DMS 273 (cell line): ENCODE results near the gene TRIP11.

Source experiments
- DNase-seq: peaks from one replicate; lab custom pipeline; 2025; ENCODE audit not compliant: unreplicated experiment; lab: John Stamatoyannopoulos, UW

TRIP11 gene

GRCh38 chr14:92010644-92011043, 29.2 kb downstream of the TRIP11 start:
- no peak for DNase-seq

GRCh38 chr14:92009604-92010003, 30.3 kb downstream of the TRIP11 start:
- DNase-seq: no peak

DNA sequence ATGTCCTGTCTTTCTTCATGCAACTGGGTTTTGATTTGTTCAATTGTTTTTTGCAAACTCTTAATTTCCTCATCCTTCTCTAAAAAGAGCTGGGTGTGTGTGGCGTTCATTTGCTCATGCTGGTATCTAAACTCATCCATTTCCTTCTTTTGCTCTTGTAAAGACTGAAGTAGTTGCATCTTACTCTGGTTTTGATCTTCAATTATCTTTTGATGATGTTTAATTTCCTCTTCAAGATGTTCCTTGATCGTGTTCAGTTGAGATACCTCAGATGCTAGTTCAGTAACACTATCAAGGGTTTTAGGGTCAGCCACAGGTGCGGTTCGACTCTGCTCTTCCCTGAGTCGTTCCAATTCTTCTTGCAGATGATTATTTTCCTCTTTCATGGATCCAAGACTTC, 34.8 kb downstream of the TRIP11 start:
- DNase-seq: no peak

DNA sequence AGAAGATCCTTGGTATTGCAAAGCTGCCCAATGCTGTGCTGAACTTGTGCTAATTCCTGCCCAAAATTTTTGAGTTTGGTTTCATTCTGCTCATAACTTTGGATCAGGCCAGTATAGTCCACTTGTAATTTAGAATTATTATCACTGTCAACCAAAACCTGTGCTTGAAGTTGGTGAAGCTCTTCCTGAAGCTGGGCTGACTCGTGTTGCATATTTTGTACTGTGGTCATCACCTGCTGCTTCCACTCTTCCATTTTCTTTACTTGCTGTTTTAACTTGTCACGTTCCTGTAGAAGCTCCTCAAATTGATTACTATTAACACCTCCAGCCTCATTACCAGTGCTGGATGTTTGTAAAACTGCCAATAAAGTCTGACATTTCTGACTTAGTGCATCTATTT, 35.8 kb downstream of the TRIP11 start:
- DNase-seq: no peak

DNA sequence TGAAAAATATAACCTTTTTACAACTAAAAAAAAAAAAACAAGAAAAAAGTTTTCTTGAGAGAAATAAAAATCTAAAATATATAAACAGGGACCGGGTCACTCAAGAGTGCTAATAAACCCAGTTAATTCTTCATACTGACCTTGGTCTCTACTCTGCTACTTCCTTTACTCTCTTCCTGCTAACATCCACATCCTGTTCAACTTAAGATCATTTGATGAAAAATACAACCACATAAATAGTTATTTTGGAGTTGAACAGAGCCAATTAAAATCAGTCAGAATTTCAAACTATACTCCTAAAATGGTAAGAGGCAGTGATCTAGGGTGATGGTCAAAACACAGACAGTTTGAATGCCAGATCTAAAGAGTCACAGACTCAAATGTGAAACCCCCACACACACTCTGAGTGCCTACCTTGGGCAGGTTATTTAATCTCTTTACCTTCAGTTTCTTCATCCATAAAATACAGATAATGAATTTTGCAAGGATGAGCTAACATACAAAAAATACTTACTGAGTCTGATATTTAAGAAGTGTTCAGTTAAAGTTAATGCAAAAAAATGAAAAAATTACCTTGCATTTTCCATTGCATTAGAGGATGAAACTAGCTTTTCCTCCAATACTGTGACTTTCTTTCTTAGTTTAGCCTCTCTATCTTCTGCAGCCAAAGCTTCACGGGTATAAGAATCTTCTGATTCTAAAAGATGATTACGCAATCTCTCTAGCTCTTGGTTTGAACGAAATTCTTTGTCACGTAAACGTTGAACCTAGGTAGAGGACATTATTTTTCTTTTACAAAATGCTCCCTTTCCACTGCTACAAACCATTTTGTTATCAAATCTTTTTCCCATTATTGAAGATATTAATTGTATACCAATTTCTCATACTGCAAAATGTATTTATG, 40.9 kb downstream of the TRIP11 start:
- no peak for DNase-seq

DNA sequence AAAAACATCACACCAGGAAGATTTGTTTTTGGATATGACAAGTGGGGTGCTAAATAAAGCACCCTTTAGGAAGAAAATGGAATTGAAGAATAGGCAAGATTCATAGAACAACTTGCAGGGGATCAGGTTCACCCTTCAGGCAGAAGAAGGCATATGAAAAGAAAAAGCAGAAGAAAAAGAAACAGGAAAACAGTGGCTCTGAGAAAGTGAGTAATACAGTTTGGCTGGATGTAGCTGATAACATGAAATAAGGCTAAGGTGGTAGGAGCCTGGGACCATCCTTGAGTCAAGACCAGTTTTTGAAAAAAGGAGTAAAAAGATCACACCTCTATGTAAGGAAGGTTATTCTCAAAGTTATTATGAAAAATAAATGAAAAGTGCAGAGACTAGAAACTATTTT, 42.4 kb downstream of the TRIP11 start:
- no peak for DNase-seq

DNA sequence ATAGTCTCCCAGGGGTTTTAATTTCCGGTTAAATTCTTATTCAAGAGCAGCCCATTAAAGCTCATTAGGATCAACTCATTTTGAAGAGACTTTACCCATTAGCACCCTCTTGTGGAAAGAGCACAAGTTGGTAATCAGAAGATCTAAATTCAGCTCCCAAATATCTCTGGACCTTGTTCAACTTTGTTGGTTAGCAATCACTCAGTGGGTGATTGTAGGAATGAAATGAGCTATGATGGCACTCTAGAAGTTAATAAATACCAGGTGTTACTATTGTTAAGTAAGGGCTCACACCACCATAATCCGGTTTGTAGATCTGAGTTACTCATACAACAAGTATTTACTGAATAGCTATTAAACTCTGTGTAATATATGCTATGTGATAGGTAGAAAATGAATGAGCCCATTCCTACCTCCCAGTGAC, 42.9 kb downstream of the TRIP11 start:
- DNase-seq: peak; percentile 75

DNA sequence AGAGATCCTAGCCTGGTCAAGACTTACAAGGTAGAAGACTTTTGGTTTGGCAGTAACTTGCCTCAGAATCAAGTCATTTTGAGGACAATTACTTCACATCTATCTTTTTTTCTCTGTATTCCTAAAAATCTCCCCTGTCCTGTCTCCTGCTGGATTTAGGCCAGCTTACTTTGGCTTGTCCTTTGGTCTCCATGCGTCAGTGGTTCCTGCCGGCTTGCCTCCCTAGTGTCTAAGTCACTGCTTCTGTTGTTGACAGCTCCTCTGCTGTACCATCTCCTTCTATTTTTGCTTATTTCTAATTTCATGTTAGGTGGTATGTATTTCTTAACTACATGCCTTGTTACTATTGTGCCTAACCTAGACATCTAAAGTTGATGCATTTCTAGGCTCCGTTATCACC, 52.7 kb downstream of the TRIP11 start:
- no peak for DNase-seq

DNA sequence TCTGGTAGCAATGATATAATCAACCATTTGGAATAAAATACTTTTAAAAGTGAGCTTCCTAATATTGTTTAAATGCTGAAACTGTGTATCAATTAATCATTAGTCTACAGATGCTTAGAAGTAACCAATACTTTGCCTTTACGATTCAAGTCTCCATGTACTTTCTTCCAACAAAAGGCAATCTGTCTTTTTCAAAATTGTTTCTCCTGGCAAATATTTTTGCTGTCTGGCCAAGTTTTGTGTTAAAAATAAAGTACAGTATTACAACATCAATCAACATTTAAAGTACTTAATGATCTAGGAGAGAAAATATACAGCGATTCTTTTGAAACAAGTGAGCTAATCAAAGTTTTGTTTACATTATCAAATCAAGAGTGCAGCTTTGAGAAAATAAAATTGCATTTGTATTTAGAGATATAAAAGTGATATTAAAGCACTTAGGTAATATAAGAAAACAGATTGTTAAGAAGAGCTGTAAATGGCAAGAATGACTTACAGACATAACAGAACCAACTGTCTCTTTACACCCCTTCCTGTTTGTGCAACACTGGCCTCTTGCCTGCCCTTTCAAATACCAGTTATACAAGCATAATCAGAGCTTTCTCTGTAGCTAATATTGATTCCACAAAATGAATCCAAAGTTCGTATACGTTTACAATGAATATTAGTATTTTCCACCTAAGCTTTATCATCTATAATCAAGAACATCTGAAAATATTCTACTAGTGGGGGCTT, 54.2 kb downstream of the TRIP11 start:
- no peak for DNase-seq

- no peak for DNase-seq
These were observed 54.9 kb downstream of the TRIP11 start for GRCh38 chr14:91985008-91985407.

GRCh38 chr14:91983588-91983987, 56.3 kb downstream of the TRIP11 start:
- DNase-seq: no peak

DNA sequence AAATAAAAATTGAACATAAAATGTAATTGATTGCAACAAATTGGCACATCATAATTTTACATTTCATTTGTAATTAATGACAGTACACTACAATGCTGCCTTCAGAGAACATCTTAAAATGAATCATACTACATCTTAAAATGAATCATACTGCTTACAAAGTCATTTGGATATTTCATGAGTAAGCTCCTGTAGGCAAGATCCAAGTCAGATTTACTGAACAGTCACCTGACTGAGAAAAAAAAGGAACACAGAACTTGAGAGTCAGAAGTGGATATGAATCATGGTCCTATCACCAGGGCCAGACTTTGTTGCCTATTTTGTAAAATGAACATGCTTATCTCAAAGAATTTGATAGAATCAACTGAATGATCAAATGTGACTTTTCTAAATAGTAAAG, 59.7 kb downstream of the TRIP11 start:
- DNase-seq: no peak

- no peak for DNase-seq
These were observed 62.0 kb downstream of the TRIP11 start for GRCh38 chr14:91977884-91978283.

GRCh38 chr14:91975763-91976162, 64.1 kb downstream of the TRIP11 start:
- no peak for DNase-seq

- DNase-seq: no peak
These were observed 68.6 kb downstream of the TRIP11 start for GRCh38 chr14:91971188-91971778.

DNA sequence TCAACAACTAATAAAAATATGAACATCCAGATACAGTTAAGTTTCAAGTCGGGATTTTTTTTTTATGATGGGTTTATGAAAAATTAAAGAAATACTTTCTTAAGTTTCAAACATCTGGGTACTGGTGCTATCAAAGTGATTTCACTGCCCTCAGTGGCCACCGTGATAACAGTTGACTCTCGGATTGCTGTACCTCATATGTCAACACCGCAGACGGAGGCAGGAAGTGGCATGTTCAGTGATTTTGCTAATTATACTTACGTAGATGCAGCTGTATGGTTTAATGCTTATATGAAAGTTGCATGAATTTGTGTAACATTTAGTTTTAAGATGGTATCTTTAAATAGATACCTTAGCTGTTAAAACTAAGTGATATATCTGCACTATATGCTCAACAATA, 71.6 kb downstream of the TRIP11 start:
- DNase-seq: no peak

DNA sequence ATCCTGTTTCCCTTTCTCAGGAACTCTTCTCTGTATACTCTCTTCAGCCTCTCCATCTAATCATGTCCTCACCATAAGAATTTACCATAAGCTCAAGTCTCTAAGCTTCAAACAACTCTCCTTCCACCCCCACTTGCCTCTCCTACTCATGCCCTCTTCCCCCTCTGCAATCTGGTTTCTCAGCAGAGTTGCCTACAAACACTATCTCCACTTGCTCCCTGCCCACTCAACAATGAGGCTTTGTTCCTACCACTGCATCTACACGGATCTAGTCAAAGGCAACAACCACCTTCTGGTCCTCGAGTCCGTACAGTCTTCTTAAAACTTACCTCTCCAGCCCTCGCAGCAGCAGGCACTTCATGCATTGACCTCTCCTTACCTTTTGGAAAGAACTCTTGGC, 75.1 kb downstream of the TRIP11 start:
- no peak for DNase-seq

DNA sequence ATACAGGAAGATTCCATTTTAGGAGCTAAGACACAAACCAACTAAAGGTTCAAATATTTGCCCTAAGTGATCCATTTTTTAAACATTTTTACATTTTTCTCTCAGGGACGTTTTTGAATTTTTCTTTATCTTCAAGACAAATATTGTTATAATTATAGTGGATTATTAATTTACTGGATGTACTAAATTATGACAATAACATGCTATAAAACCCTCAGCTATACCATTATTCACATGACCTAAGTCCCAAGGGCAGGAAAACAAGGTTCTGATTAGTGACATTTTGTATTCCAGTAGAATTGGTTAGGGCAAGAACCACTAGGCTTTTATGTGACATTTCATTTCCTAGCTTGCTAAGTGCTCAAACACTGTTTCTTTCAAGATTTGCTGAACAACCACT, 75.8 kb downstream of the TRIP11 start:
- no peak for DNase-seq

GRCh38 chr14:91963465-91963864, 76.4 kb downstream of the TRIP11 start:
- DNase-seq: no peak

DNA sequence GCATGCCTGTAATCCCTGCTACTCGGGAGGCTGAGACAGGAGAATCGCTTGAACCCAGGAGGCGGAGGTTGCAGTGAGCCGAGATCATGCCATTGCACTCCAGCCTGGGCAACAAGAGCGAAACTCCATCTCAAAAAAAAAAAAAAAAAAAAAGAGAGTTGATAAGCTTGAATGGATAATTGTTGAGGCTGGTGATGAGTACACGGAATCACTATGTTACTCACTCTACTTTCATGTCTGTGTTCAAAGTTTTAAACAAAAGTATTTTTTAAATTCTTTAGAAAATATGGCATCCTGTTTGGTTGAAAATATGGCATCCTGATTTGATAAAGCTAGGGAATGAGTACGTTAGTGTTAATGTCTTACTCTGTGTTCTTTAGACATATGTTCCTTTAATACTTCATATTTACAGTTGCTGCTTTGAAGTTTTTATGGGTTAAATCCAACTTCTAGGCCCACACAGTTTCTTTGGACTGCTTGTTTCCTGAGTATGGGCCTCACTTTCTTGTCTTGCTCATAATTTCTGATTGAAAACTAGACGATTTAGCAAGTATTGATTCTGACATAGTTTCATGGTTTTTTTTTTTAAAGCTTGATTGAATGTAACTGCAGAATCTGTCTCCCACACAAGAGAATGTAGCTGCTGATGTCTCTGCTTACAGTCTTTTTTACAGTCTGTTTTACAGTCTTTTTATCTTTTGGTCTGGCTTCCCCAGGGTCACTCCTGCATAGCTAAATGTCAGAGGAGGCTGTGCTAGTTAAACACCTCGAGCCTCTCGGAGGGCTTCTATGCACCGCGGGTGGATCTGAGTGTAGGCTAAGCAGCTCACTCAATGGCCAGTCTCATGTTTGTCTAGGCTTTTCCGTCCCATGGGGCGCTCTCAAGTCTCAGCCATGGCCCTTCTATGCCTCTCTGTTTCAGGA, 78.3 kb downstream of the TRIP11 start:
- DNase-seq: no peak

DNA sequence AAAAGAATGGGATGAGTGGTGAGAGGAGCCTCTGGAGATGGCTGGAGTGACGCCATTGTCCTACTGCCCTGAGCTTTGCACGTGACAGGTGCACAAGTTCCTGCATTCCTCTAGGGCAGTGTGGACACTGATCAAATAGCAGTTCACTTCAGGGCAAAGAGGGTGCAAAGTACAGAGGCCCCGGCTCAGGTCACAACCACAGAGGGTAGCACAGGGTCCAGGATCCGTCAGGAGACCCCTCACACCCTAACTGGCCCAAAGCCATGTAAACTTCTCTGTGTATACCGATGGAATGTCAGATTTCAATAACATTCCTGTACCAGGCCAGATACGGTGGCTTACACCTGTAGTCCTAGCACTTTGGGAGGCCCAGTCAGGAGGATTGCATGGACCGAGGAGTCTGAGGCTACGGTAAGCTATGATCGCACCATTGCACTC, 82.0 kb downstream of the TRIP11 start:
- DNase-seq: no peak
